Measurements from ENCODE around the gene CTDSPL2. TPM values are rescaled to one million over a fixed set of nuclear protein-coding genes. Genes with fewer than 3 reads are reported as not detected.

Gene CTDSPL2
- 10 to 100 TPM; 76.6 to 79.0 TPM for total RNA-seq

DNA sequence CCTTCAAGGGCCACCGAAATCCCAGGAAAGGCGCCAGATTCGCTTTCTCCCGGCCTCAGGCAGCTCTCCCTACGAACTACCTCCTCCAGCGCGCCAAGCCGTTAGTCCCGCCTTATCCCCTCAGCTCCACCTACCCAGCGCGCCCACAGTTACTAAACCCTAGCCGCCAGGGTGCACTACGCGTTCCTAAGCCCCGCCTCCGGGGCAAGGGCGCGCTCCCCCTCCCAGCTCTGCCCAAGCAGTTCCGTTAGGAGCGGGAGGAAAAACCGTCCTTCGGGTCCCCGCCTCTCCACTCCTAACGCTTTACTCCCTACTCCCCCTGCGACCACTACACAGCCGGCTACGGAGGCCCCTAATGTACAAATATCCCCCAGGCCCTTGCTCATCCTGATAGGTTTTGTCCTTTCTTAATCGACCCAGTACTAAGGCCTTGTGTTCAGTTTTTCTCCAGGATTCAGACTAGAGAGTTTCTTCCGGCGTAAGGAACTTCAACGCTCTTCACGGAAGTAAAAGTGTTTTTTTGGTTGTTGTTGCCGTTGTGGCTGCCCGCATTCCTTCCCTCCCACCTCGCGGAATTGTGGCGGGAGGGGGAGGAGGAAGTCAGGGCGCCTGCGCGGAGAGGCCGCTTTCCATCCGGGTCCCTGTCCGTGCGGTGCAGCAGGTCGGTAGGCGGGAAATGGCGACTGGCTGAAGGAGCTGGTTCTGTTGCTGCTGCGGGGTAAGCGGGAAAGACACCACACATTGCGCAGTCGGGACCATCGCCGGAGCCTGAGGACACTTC, at the start of gene CTDSPL2:
CTDSPL2 (plus strand) TSS at position 655 of the 781 bp plus-strand sequence. CDS start 31,386 bp downstream, outside the sequence.
- CTCF ChIA-PET: interaction anchor here (0.6 to 4.0 kb wide), 17 partner anchors 9 to 152 kb away, joined by 3 to 28 read pairs (median 4); partner anchors contain the start of gene GOLM2
- DNase-seq (peak; percentile 96), ATAC-seq (peak; percentile 98)
- no peaks in the 10 kb centered on the region for H3K9me3 Mint-ChIP-seq (ENCODE audit: insufficient read depth)
- H3K27me3 Mint-ChIP-seq (ENCODE audit: low read depth): no peaks in the 10 kb centered on the region
- POLR2A ChIA-PET: interaction anchor here (0.6 to 2.8 kb wide), 25 partner anchors 9 to 603 kb away, joined by 3 to 38 read pairs (median 3); partner anchors contain the start of genes B2M, EIF3J, GOLM2 and MFAP1
- peaks cover 43% of the 10 kb centered on the region for H3K4me1 Mint-ChIP-seq (ENCODE audit: low read depth)
- H3K4me3 Mint-ChIP-seq: peak within 1 kb of the TSS; percentile 96
- peaks cover 22% of the 10 kb centered on the region for H3K36me3 Mint-ChIP-seq (ENCODE audit: low read depth)
- peak within 1 kb of the TSS; percentile 99 for H3K27ac Mint-ChIP-seq

DNA sequence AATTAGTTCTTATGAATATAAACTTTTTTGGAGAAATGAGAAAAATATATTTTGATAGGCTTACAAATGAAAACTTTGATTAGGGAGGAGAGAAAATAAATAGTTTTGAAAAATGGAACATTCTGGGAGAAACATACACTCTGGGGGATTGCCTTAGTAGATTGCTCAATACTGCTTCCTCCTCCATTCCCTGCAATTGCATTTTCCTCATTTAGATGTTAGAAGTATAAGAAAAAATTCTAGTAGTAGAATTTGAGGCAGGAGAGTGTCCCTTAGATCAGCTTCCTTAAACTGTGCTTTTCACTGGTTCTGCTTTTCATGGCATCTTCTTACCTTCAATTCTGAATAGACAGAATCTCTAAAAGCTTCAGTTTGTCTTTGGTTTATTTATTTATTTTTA, 46.2 kb upstream of the CTDSPL2 start:
- ChIA-PET POLR2A (no interaction called here), CTCF (no interaction called here)
- H3K9me3 Mint-ChIP-seq (ENCODE audit: insufficient read depth): no peaks in the 10 kb centered on the region
- ATAC-seq (no peak), DNase-seq (no peak)
- H3K27ac Mint-ChIP-seq: no peak overlapping the region
- H3K36me3 Mint-ChIP-seq (ENCODE audit: low read depth): peaks cover 11% of the 10 kb centered on the region
- H3K4me3 Mint-ChIP-seq: no peak overlapping the region
- no peaks in the 10 kb centered on the region for H3K4me1 Mint-ChIP-seq (ENCODE audit: low read depth)
- H3K27me3 Mint-ChIP-seq (ENCODE audit: low read depth): no peaks in the 10 kb centered on the region

DNA sequence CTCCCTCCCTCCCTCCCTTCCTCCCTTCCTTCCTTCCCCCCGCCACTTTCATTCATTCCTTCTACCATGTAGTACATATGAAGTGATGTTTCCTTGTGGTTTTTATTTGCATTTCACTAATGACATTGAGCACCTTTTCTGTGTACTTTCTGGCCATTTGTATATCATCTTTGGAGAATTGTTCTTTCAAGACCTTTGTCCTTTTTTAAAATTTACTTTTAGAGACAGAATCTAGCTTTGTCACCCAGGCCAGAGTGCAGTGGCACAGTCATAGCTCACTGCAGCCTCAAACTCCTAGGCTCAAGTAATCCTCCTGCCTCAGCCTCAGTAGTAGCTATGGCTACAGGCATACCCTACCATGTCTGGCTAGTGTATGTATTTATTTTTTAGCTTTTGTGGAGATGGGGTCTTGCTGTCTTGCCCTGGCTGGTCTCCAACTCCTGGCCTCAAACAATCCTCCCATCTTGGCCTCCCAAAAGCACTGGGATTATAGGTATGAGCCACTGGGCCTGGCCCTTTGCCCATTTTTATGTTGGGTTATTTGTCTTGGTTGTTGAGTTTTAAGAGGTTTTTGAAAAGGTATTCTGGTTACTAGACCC, 42.0 kb upstream of the CTDSPL2 start:
- CTCF ChIA-PET: no interaction called here
- Mint-ChIP-seq H3K4me3 (no peak overlapping the region), H3K27me3 (ENCODE audit: low read depth) (no peaks in the 10 kb centered on the region), H3K27ac (no peak overlapping the region), H3K4me1 (ENCODE audit: low read depth) (no peaks in the 10 kb centered on the region), H3K36me3 (ENCODE audit: low read depth) (peaks cover 13% of the 10 kb centered on the region), H3K9me3 (ENCODE audit: insufficient read depth) (no peaks in the 10 kb centered on the region)
- no peak for DNase-seq
- POLR2A ChIA-PET: no interaction called here
- ATAC-seq: no peak

- ChIA-PET POLR2A (no interaction called here), CTCF (no interaction called here)
- H3K4me1 Mint-ChIP-seq (ENCODE audit: low read depth): peaks cover 3% of the 10 kb centered on the region
- ATAC-seq (no peak), DNase-seq (no peak)
- no peaks in the 10 kb centered on the region for H3K27me3 Mint-ChIP-seq (ENCODE audit: low read depth)
- H3K27ac Mint-ChIP-seq: no peak overlapping the region
- H3K9me3 Mint-ChIP-seq (ENCODE audit: insufficient read depth): no peaks in the 10 kb centered on the region
- no peak overlapping the region for H3K4me3 Mint-ChIP-seq
- peaks cover 2% of the 10 kb centered on the region for H3K36me3 Mint-ChIP-seq (ENCODE audit: low read depth)
These were observed 33.4 kb upstream of the CTDSPL2 start for GRCh38 chr15:44394062-44394461.

DNA sequence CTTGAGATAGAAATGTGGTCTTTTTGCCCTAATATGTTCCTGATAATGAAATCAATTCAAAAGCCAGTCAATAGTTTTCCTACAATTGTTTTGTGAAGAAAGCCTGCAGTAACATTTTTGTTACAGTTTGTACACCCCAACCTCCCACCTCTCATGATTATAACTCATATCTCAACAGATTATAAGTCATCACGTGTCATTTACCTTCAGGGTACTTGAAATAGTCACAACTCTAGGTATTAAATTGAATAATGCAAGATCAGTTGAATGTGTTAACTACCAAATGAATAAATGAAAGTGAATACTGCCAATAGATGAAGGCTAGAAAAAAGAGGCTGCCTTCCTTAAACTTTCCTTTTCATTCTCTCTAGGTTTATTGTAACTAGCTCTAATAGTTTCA, 32.9 kb upstream of the CTDSPL2 start:
- ATAC-seq (no peak), DNase-seq (no peak)
- Mint-ChIP-seq H3K9me3 (ENCODE audit: insufficient read depth) (no peaks in the 10 kb centered on the region), H3K4me3 (no peak overlapping the region), H3K36me3 (ENCODE audit: low read depth) (peaks cover 3% of the 10 kb centered on the region), H3K4me1 (ENCODE audit: low read depth) (peaks cover 3% of the 10 kb centered on the region), H3K27me3 (ENCODE audit: low read depth) (no peaks in the 10 kb centered on the region), H3K27ac (no peak overlapping the region)
- POLR2A ChIA-PET: no interaction called here
- CTCF ChIA-PET: no interaction called here

DNA sequence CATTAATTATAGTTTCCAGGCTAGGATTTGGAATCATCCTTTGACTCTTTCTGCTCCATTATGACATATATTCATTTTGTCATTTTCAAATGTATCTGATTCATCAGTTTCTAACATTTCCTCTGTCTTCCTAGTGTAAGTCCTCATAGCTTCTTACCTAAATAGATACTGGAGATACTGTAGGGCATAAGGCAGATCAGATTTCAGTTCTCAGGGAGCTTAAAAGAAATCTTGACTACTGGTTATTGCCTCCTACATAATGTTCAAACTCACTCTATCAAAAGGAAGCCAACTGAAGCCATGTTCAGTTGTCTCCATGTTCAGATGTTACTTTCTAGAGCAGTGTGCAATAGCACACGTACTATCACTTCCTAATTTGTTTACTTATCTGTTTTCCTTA, 29.6 kb upstream of the CTDSPL2 start:
- Mint-ChIP-seq H3K4me3 (no peak overlapping the region), H3K36me3 (ENCODE audit: low read depth) (peaks cover 3% of the 10 kb centered on the region), H3K9me3 (ENCODE audit: insufficient read depth) (no peaks in the 10 kb centered on the region), H3K27ac (no peak overlapping the region), H3K4me1 (ENCODE audit: low read depth) (peaks cover 3% of the 10 kb centered on the region), H3K27me3 (ENCODE audit: low read depth) (no peaks in the 10 kb centered on the region)
- POLR2A ChIA-PET: no interaction called here
- CTCF ChIA-PET: interaction anchor here (1.3 kb wide), 1 partner anchor 79 kb away, joined by 3 read pairs; no protein-coding TSS in a partner anchor
- ATAC-seq (no peak), DNase-seq (no peak)

DNA sequence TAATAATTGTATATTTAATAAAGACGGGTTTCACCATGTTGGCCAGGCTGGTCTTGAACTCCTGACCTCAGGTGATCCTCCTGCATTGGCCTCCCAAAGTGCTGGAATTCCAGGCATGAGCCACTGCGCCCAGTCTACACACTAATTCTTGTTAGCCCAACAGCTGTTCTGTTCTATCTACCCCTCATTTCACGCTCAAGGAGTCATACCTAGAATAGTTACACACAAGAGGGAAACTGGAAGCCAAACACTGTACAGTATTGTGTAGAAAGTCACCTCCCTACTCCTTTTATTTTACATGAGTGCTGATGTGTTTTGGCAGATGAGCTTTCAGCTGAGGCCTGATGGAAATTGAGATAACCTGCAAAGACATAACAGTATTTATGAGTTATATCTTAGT, 13.4 kb upstream of the CTDSPL2 start:
- DNase-seq (no peak), ATAC-seq (no peak)
- H3K4me3 Mint-ChIP-seq: no peak overlapping the region
- ChIA-PET CTCF (interaction anchor here (0.9 to 1.8 kb wide), 2 partner anchors 14 to 119 kb away, joined by 3 to 7 read pairs; partner anchors contain the start of gene CTDSPL2), POLR2A (interaction anchor here (1.2 kb wide), 1 partner anchor 13 kb away, joined by 4 read pairs; no protein-coding TSS in a partner anchor)
- peaks cover 10% of the 10 kb centered on the region for H3K36me3 Mint-ChIP-seq (ENCODE audit: low read depth)
- H3K27me3 Mint-ChIP-seq (ENCODE audit: low read depth): no peaks in the 10 kb centered on the region
- H3K27ac Mint-ChIP-seq: no peak overlapping the region
- H3K9me3 Mint-ChIP-seq (ENCODE audit: insufficient read depth): no peaks in the 10 kb centered on the region
- H3K4me1 Mint-ChIP-seq (ENCODE audit: low read depth): no peaks in the 10 kb centered on the region

DNA sequence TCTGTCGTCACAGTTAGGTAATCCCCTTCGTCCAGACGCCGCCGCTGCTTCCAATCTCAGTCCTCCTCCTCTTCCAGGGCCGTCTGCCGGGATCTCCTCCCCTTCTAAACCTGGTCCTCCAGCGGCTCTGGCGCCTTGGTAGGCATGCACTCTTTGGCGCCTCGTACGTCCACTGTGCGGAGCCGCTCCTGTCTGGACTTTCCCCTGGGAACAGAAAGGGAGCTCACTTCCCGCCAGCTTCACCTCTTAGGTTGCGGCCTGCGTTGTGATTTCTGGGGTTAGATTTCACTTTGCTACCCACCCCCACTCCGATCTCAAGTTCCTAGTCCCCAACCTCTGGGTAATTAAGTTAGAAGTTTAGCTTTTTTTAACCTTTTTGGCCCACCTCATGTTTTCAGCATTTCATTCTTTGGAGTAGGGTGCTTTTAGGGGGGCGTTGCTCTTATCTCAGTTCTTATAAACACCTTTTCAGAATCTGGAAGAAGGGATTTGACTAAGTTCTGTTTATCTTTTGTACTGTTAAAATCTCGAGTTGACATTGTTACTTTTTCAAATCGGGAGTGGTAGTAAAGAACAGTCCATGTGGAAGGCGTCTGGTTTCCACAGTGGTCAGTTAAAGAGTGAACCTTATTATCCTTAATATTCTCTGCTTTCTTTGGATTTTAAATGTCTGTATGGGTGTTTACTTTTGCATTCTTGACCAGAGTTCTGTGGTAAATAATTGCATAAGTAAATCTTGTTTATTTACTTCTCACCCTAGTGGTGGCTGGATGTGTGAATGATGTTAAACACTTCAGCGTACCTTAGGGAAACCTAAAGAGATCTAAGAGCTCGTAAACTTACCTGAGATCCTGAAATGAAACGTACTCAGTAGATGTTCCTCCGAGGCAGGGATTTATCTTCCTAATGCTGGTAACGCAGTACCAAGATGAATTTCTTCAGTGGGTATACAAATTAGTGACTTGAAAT, 611 bp downstream of the CTDSPL2 start:
- ChIA-PET POLR2A (interaction anchor here (0.6 to 2.8 kb wide), 17 partner anchors 11 to 604 kb away, joined by 3 to 38 read pairs (median 3); partner anchors contain the start of genes EIF3J, GOLM2 and MFAP1), CTCF (interaction anchor here (0.6 to 4.0 kb wide), 14 partner anchors 8 to 151 kb away, joined by 3 to 28 read pairs (median 4); partner anchors contain the start of gene GOLM2)
- Mint-ChIP-seq H3K9me3 (ENCODE audit: insufficient read depth) (no peaks in the 10 kb centered on the region), H3K4me3 (peak overlapping the region; percentile 96), H3K27me3 (ENCODE audit: low read depth) (no peaks in the 10 kb centered on the region), H3K27ac (peak overlapping the region; percentile 99), H3K36me3 (ENCODE audit: low read depth) (peaks cover 24% of the 10 kb centered on the region), H3K4me1 (ENCODE audit: low read depth) (peaks cover 41% of the 10 kb centered on the region)
- DNase-seq: no peak
- ATAC-seq: peak; percentile 20

- ATAC-seq: no peak
These were observed 8.7 kb downstream of the CTDSPL2 start for GRCh38 chr15:44435893-44436667.

GRCh38 chr15:44438402-44438801, 11.0 kb downstream of the CTDSPL2 start:
- Mint-ChIP-seq H3K27ac (no peak overlapping the region), H3K4me1 (ENCODE audit: low read depth) (peaks cover 38% of the 10 kb centered on the region), H3K4me3 (no peak overlapping the region), H3K27me3 (ENCODE audit: low read depth) (no peaks in the 10 kb centered on the region), H3K9me3 (ENCODE audit: insufficient read depth) (peaks cover 4% of the 10 kb centered on the region), H3K36me3 (ENCODE audit: low read depth) (peaks cover 48% of the 10 kb centered on the region)
- DNase-seq: no peak
- POLR2A ChIA-PET: interaction anchor here (1.3 kb wide), 1 partner anchor 10 kb away, joined by 4 read pairs; no protein-coding TSS in a partner anchor
- CTCF ChIA-PET: no interaction called here
- ATAC-seq: no peak

More at GRCh38 chr15:44435893-44436667, 8.7 kb downstream of the CTDSPL2 start:
- H3K4me3 Mint-ChIP-seq: no peak overlapping the region
- H3K27me3 Mint-ChIP-seq (ENCODE audit: low read depth): no peaks in the 10 kb centered on the region
- DNase-seq: no peak
- peaks cover 41% of the 10 kb centered on the region for H3K36me3 Mint-ChIP-seq (ENCODE audit: low read depth)
- no peak overlapping the region for H3K27ac Mint-ChIP-seq
- POLR2A ChIA-PET: interaction anchor here (1.0 kb wide), 1 partner anchor 9 kb away, joined by 4 read pairs; no protein-coding TSS in a partner anchor
- H3K4me1 Mint-ChIP-seq (ENCODE audit: low read depth): peaks cover 32% of the 10 kb centered on the region
- no peaks in the 10 kb centered on the region for H3K9me3 Mint-ChIP-seq (ENCODE audit: insufficient read depth)
- CTCF ChIA-PET: interaction anchor here (0.7 to 1.8 kb wide), 3 partner anchors 9 to 66 kb away, joined by 3 to 8 read pairs (median 3); partner anchors contain the start of gene CTDSPL2
